K562 (cell line): ENCODE measurements around the gene H2BW1. TPM values are rescaled to one million over a fixed set of nuclear protein-coding genes. Genes with fewer than 3 reads are reported as not detected.

Source experiments
- ATAC-seq: fragments of 200-7000 bp; cut with Tn5 transposase; 3 replicates; pipeline ENCODE4 v1.9.1; 2020; ENCODE audit warnings: moderate library complexity
- BruUV-seq: library from RNA; stranded (reverse); fragments of 400-500 nt; replicated peaks from 2 replicates; lab custom pipeline; 2021; lab: Mats Ljungman, UMichigan
- CTCF ChIA-PET: fragments of 300-600 bp; formaldehyde crosslinking; extraction: SDS; loops from one replicate; lab custom pipeline; 2021; ENCODE audit warnings: low intra/inter-chr PET ratio; lab: Yijun Ruan, JAX
- POLR2A ChIA-PET: fragments of 300-600, 350-650 bp; sonication (Branson Sonifier 250); formaldehyde crosslinking; extraction: SDS; loops from one replicate; lab custom pipeline; 2021; ENCODE audit warnings: antibody characterized with exemption, inconsistent platforms; lab: Yijun Ruan, JAX
- DNase-seq, 4 experiments: peaks; one replicate each; pipeline versions ENCODE4 v3.0.0 to v3.0.0-alpha.2; 2011 to 2018; ENCODE audit warnings: low spot score in 3 of 4, mixed read lengths in 3 of 4; ENCODE audit errors: extremely low read depth in 1 of 4
- FAIRE-seq: peaks from 2 replicates; lab custom pipeline; 2011; peaks lifted over from hg19 to GRCh38; lab: Jason Lieb, UNC
- H2AFZ ChIP-seq: 2 replicates; pipeline ENCODE4 v1.6.0; 2011; ENCODE audit warnings: low read depth, low read length, control low read depth, inconsistent platforms
- H3K27ac ChIP-seq: fragments of 200-600 bp; 3 replicates; pipeline ENCODE4 v1.8.0; 2011; ENCODE audit warnings: low read depth, mild to moderate bottlenecking, control low read depth, inconsistent platforms, low read length, moderate library complexity, mixed read lengths; ENCODE audit errors: extremely low read depth
- H3K27me3 ChIP-seq, 2 experiments: fragments of 300-600 bp in 1 of 2; 2 replicates in 1 of 2; 3 replicates in 1 of 2; pipeline versions ENCODE4 v1.6.0 to v1.8.0; 2011; ENCODE audit warnings: inconsistent platforms in 2 of 2, low read length in 2 of 2, mild to moderate bottlenecking in 1 of 2, mixed read lengths in 1 of 2, moderate library complexity in 1 of 2; ENCODE audit not compliant: control insufficient read depth in 2 of 2, insufficient read depth in 2 of 2
- H3K36me3 ChIP-seq: fragments of 300-600 bp; 3 replicates; pipeline ENCODE4 v1.8.0; 2011; ENCODE audit warnings: mild to moderate bottlenecking, low read length, inconsistent platforms; ENCODE audit not compliant: control insufficient read depth, insufficient read depth
- H3K4me1 ChIP-seq, 2 experiments: fragments of 200-600 bp in 1 of 2; replicated peaks in 1 of 2; 2 replicates in 1 of 2; 3 replicates in 1 of 2; pipeline versions ENCODE4 v1.5.1 to v1.8.0; 2011; ENCODE audit warnings: inconsistent platforms in 2 of 2, low read length in 2 of 2, mild to moderate bottlenecking in 1 of 2, mixed read lengths in 1 of 2, moderate library complexity in 1 of 2; ENCODE audit not compliant: control insufficient read depth in 2 of 2, insufficient read depth in 2 of 2
- H3K4me2 ChIP-seq: 2 replicates; pipeline ENCODE4 v1.6.1; 2011; ENCODE audit warnings: low read length, control low read depth, inconsistent platforms, mixed read lengths; ENCODE audit not compliant: insufficient read depth
- H3K4me3 ChIP-seq: fragments of 200-600 bp; sonication (generic), shearing (Covaris generic); 2 replicates; pipeline ENCODE4 v1.5.1; 2016; ENCODE audit warnings: control low read depth, inconsistent platforms
- H3K79me2 ChIP-seq: fragments of 200-600 bp; 3 replicates; pipeline ENCODE4 v1.8.0; 2011; ENCODE audit warnings: low read length, inconsistent platforms; ENCODE audit not compliant: control insufficient read depth, insufficient read depth
- H3K9ac ChIP-seq, 2 experiments: 2 replicates each; pipeline versions ENCODE4 v1.6.0 to v1.6.1; 2011; ENCODE audit warnings: low read depth in 2 of 2, low read length in 2 of 2, control low read depth in 1 of 2, inconsistent platforms in 1 of 2, mild to moderate bottlenecking in 1 of 2, mixed read lengths in 1 of 2; ENCODE audit not compliant: insufficient read depth in 1 of 2
- H3K9me1 ChIP-seq: one replicate; pipeline ENCODE4 v1.6.0; 2011; ENCODE audit warnings: inconsistent platforms, mild to moderate bottlenecking, low read length, moderate library complexity; ENCODE audit not compliant: control insufficient read depth, insufficient read depth
- H3K9me3 ChIP-seq: replicated peaks from 2 replicates; pipeline ENCODE4 v1.5.1; 2011; ENCODE audit warnings: low read depth, low read length, inconsistent platforms; ENCODE audit not compliant: control insufficient read depth, insufficient read depth
- H4K20me1 ChIP-seq: replicated peaks from 2 replicates; pipeline ENCODE4 v1.6.1; 2011; ENCODE audit warnings: low read length, inconsistent platforms, mixed read lengths; ENCODE audit not compliant: control insufficient read depth, insufficient read depth
- CHAMP1 ChIP-seq: fragments of 450-650 bp; IDR thresholded peaks from 2 replicates; pipeline ENCODE4 v1.6.1; 2016; ENCODE audit warnings: mild to moderate bottlenecking
- E2F3 ChIP-seq: fragments of 250-450 bp; sonication (Bioruptor Pico); IDR thresholded peaks from 2 replicates; pipeline ENCODE4 v1.4.0; 2020; ENCODE audit warnings: mild to moderate bottlenecking
- HDAC3 ChIP-seq: fragments of 450-650 bp; IDR thresholded peaks from 2 replicates; pipeline ENCODE4 v1.6.1; 2018; ENCODE audit warnings: borderline replicate concordance, mild to moderate bottlenecking, moderate library complexity; ENCODE audit not compliant: partially characterized antibody
- ID3 ChIP-seq, 2 experiments: fragments of 250-450 bp in 1 of 2; fragments of 450-650 bp in 1 of 2; sonication (Bioruptor Pico) in 1 of 2; IDR thresholded peaks; 2 replicates each; pipeline versions ENCODE4 v1.6.1 to v1.8.0; 2016 to 2021; ENCODE audit warnings: mild to moderate bottlenecking in 2 of 2, moderate library complexity in 2 of 2, missing compliant biosample characterization in 1 of 2, missing genetic modification characterization in 1 of 2
- KAT7 ChIP-seq: sonication (generic); formaldehyde crosslinking; IDR thresholded peaks from 2 replicates; pipeline ENCODE4 v1.8.0; 2022; ENCODE audit warnings: missing genetic modification reagents, mild to moderate bottlenecking, borderline replicate concordance
- MYNN ChIP-seq, 2 experiments: sonication (generic); formaldehyde crosslinking in 1 of 2; IDR thresholded peaks; 2 replicates each; pipeline versions ENCODE4 v1.5.0 to v1.6.1; 2016 to 2020; ENCODE audit warnings: antibody characterized with exemption in 1 of 2, missing genetic modification reagents in 1 of 2
- RERE ChIP-seq: sonication (generic); formaldehyde crosslinking; IDR thresholded peaks from 2 replicates; pipeline ENCODE4 v1.8.0; 2023; ENCODE audit warnings: missing genetic modification reagents, mild to moderate bottlenecking, borderline replicate concordance
- XRCC5 ChIP-seq: fragments of 200-400 bp; formaldehyde crosslinking; IDR thresholded peaks from 2 replicates; pipeline ENCODE4 v1.6.1; 2017; ENCODE audit warnings: low read depth, mild to moderate bottlenecking, low read length
- WGBS: fragments of 100-300 bp; shearing (Covaris generic); methylation state at CpG from one replicate; pipeline ENCODE4 v1.1.6; 2016; ENCODE audit warnings: low coverage, mixed read lengths; ENCODE audit not compliant: insufficient coverage; ENCODE audit errors: missing lambda C conversion rate; 5-methylcytosine and 5-hydroxymethylcytosine counted together
- in situ Hi-C: fragments of 300-500 bp; cut with MboI; formaldehyde crosslinking; loops from 4 replicates; pipeline ENCODE4 v1.15.0; 2018; ENCODE audit warnings: inconsistent platforms, mixed read lengths
- intact Hi-C: fragments of 100-400 bp; cut with micrococcal nuclease; formaldehyde crosslinking; loops from 2 replicates; pipeline ENCODE4 v1.14.2; 2022
- polyA plus RNA-seq, 8 experiments: library from polyadenylated mRNA; depleted of rRNA in 4 of 8; stranded (reverse) in 5 of 8; unstranded in 3 of 8; fragments of >200 nt; fragmentation: Nextera tagmentation in 2 of 8; fragmentation: Illumina TruSeq in 1 of 8; extraction: Ambion mirVana in 2 of 8; extraction: Trizol in 1 of 8; gene quantifications; 2 replicates each; pipeline versions ENCODE4 v1.2.1 to v1.2.3, GENCODE V29; 2011 to 2014; ENCODE audit warnings: inconsistent platforms in 1 of 8, missing spikeins in 1 of 8
- total RNA-seq, 7 experiments: library from RNA; depleted of rRNA in 6 of 7; stranded (reverse); fragments of >200 nt in 6 of 7; fragmentation: Illumina TruSeq in 2 of 7; extraction: Trizol in 2 of 7; gene quantifications; 2 replicates each; pipeline versions ENCODE4 v1.2.1 to v1.2.3, GENCODE V29; 2011 to 2021; ENCODE audit warnings: low replicate concordance in 1 of 7
- TF ChIP-seq, protein P1 (sequence below): sonication (generic); formaldehyde crosslinking; IDR thresholded peaks from 2 replicates; pipeline ENCODE4 v1.8.0; 2023; ENCODE audit warnings: mild to moderate bottlenecking, missing genetic modification reagents

Gene H2BW1
- total and polyA plus RNA-seq, 9 of the 15 experiments (the other 6 are each of a cell fraction or from before 2014, with no cell fraction given), result not detected

DNA sequence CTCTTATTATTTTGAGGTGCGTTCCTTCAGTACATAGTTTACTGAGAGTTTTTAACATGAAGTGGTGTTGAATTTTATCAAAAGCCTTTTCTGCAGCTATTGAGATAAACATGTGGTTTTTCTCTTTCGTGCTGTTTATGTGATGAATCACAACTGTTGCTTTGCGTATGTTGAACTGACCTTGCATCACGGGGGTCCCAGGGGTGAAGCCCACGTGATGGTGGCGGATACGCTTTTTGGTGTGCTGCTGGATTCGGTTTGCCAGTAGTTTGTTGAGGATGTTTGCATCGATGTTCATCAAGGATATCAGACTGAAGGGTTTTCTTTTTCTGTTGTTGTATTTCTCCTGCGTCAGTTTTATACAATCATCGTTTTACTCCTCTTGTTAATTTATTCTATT lies 4.6 kb upstream of the H2BW1 start:
- POLR2A ChIA-PET, result no interaction called here
- in situ Hi-C loops (no loop called here), intact Hi-C loops (no loop called here)
- Histone ChIP-seq H4K20me1 (no peaks in the 10 kb centered on the region), H3K9ac (no peak overlapping the region), H3K27ac (no peak overlapping the region), H3K27me3 (peaks cover 0 to 5% of the 10 kb centered on the region in 2 experiments; a peak in 2 of 5 replicates), H3K9me1 (no peaks in the 10 kb centered on the region)
- FAIRE-seq (no peak), DNase-seq (no peak), ATAC-seq (no peak)
- no TSS peak for BruUV-seq
- TF ChIP-seq XRCC5 (no peak), E2F3 (CRISPR knock-in tag) (no peak), HDAC3 (no peak), MYNN (IDR thresholded peaks at IDR 0.05) (no peak), MYNN (CRISPR knock-in tag; IDR thresholded peaks at IDR 0.05) (no peak), KAT7 (CRISPR knock-in tag) (no peak), RERE (CRISPR knock-in tag) (no peak), CHAMP1 (no peak), ID3 (CRISPR knock-in tag; IDR thresholded peaks at IDR 0.05) (no peak), ID3 (tag; IDR thresholded peaks at IDR 0.05) (no peak)
- TF ChIP-seq, protein P1, sequence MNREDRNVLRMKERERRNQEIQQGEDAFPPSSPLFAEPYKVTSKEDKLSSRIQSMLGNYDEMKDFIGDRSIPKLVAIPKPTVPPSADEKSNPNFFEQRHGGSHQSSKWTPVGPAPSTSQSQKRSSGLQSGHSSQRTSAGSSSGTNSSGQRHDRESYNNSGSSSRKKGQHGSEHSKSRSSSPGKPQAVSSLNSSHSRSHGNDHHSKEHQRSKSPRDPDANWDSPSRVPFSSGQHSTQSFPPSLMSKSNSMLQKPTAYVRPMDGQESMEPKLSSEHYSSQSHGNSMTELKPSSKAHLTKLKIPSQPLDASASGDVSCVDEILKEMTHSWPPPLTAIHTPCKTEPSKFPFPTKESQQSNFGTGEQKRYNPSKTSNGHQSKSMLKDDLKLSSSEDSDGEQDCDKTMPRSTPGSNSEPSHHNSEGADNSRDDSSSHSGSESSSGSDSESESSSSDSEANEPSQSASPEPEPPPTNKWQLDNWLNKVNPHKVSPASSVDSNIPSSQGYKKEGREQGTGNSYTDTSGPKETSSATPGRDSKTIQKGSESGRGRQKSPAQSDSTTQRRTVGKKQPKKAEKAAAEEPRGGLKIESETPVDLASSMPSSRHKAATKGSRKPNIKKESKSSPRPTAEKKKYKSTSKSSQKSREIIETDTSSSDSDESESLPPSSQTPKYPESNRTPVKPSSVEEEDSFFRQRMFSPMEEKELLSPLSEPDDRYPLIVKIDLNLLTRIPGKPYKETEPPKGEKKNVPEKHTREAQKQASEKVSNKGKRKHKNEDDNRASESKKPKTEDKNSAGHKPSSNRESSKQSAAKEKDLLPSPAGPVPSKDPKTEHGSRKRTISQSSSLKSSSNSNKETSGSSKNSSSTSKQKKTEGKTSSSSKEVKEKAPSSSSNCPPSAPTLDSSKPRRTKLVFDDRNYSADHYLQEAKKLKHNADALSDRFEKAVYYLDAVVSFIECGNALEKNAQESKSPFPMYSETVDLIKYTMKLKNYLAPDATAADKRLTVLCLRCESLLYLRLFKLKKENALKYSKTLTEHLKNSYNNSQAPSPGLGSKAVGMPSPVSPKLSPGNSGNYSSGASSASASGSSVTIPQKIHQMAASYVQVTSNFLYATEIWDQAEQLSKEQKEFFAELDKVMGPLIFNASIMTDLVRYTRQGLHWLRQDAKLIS (CRISPR knock-in tag), result no peak
- TF ChIP-seq, all 486 proteins: peak for 0
- 0% methylated on average over 11 of the region's 11 CpGs for WGBS
- Histone ChIP-seq H3K79me2 (no peaks in the 10 kb centered on the region), H3K9me3 (no peaks in the 10 kb centered on the region), H3K4me1 (peaks cover 0 to 1% of the 10 kb centered on the region in 2 experiments; a peak in 1 of 5 replicates), H2AFZ (no peak overlapping the region), H3K4me2 (no peak overlapping the region), H3K36me3 (no peaks in the 10 kb centered on the region), H3K4me3 (no peak overlapping the region)
- CTCF ChIA-PET, result no interaction called here
